PFSK-1 (cell line): ENCODE results near the gene ANKRD13B.

Source experiments
- POLR2AphosphoS5 ChIP-seq: IDR thresholded peaks from 2 replicates; pipeline ENCODE4 v1.6.1; 2012; ENCODE audit warnings: low read depth, mild to moderate bottlenecking, control low read depth, low read length, moderate library complexity
- TF ChIP-seq, protein P1 (sequence below), 2 experiments: IDR thresholded peaks; 2 replicates each; pipeline versions ENCODE4 v1.6.1 to v1.8.0; 2011 to 2012; ENCODE audit warnings: low read depth in 2 of 2, low read length in 2 of 2, control low read depth in 1 of 2, inconsistent platforms in 1 of 2, mild to moderate bottlenecking in 1 of 2, moderate library complexity in 1 of 2; ENCODE audit not compliant: insufficient read depth in 1 of 2

- TF ChIP-seq POLR2AphosphoS5: no peak
- TF ChIP-seq, protein P1, sequence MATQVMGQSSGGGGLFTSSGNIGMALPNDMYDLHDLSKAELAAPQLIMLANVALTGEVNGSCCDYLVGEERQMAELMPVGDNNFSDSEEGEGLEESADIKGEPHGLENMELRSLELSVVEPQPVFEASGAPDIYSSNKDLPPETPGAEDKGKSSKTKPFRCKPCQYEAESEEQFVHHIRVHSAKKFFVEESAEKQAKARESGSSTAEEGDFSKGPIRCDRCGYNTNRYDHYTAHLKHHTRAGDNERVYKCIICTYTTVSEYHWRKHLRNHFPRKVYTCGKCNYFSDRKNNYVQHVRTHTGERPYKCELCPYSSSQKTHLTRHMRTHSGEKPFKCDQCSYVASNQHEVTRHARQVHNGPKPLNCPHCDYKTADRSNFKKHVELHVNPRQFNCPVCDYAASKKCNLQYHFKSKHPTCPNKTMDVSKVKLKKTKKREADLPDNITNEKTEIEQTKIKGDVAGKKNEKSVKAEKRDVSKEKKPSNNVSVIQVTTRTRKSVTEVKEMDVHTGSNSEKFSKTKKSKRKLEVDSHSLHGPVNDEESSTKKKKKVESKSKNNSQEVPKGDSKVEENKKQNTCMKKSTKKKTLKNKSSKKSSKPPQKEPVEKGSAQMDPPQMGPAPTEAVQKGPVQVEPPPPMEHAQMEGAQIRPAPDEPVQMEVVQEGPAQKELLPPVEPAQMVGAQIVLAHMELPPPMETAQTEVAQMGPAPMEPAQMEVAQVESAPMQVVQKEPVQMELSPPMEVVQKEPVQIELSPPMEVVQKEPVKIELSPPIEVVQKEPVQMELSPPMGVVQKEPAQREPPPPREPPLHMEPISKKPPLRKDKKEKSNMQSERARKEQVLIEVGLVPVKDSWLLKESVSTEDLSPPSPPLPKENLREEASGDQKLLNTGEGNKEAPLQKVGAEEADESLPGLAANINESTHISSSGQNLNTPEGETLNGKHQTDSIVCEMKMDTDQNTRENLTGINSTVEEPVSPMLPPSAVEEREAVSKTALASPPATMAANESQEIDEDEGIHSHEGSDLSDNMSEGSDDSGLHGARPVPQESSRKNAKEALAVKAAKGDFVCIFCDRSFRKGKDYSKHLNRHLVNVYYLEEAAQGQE (IDR thresholded peaks at IDR 0.05; ENCODE audit: insufficient read depth in 1 of 2, low read depth in 2 of 2, low read length in 2 of 2): no peak
Measured at GRCh38 chr17:29576214-29577000, 16.5 kb upstream of the ANKRD13B start.
